HG02973 (cell line): ENCODE measurements around the gene GZMH.
"Not testable (repeated sequence)": the region's sequence is repeated elsewhere in the genome, so short reads cannot be mapped to it uniquely, and the experiment has no call there.

Experiments
- ATAC-seq: cut with Tn5 transposase; IDR thresholded peaks from one replicate; pipeline ENCODE4 v1.9.1; 2021; ENCODE audit warnings: moderate library complexity; ENCODE audit not compliant: unreplicated experiment

Gene GZMH

DNA sequence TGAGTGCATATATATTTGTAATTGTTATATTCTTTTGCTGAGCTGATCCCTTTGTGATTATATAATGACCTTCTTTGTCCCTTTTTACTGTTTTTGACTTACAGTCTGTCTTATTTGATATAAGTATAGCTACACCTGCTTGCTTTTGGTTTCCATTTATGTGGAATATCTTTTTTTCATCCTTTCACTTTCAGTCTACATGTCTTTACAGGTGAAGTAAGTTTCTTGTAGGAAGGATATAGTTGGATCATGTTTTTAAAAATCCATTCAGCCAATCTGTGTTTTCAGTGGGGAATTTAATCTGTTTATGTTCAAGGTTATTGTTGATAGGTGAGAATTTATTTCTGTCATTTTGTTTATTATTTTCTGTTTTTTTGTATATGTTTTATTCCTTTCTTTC lies 12.1 kb downstream of the GZMH start:
- no peak for ATAC-seq

DNA sequence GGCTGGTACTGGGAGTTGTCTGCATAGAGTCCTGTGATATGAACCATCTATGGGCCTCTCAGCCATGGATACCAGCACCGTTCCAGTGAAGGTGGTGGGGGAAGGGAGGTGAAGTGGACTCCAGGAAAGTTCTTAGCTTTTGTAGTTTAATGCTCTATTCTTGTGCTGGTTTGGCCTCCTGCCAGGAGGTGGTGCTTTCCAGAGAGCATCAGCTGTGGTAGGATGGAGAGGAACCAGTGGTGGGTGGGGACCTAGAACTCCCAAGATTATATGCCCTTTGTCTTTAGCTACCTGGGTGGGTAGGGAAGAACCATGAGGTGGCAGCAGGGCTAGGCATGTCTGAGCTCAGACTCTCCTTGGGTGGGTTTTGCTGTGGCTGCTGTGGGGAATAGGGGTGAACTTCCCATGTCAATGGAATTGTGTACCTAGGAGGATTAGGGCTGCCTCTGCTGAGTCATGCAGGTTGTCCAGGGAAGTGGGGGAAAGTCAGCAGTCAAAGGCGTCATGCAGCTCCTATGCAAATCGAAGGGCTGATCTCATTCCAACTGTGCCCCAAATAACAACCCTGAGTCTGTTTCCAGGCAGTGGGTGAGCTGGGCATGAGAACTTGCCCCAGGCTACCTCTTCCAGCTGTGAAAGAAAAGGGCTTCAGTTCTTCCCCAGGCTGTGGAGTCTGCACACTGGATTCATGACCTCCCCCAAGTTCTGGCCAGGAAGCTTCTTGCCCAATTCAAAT lies 14.2 kb downstream of the GZMH start:
- ATAC-seq, result no peak

DNA sequence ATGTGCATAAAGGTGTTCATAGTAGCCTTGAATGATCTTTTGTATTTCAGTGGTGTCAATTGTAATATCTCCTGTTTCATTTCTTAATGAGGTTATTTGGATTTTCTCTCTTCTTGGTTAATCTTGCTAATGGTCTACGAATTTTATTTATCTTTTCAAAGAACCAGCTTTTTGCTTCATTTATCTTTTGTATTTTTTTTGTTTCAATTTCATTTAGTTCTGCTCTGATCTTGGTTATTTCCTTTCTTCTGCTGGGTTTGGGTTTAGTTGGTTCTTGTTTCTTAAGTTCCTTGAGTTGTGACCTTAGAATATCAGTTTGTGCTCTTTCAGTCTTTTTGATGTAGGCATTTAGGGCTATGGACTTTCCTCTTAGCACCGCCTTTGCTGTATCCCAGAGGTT lies 18.5 kb downstream of the GZMH start:
- ATAC-seq, result not testable (repeated sequence)

DNA sequence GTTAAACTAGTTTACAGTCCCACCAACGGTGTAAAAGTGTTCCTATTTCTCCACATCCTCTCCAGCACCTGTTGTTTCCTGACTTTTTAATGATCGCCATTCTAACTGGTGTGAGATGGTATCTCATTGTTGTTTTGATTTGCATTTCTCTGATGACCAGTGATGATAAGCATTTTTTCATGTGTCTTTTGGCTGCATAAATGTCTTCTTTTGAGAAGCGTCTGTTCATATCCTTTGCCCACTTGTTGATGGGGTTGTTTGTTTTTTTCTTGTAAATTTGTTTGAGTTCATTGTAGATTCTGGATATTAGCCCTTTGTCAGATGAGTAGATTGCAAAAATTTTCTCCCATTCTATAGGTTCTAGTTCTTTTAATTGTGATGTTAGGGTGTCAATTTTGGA lies 25.1 kb downstream of the GZMH start:
- ATAC-seq, result not testable (repeated sequence)

DNA sequence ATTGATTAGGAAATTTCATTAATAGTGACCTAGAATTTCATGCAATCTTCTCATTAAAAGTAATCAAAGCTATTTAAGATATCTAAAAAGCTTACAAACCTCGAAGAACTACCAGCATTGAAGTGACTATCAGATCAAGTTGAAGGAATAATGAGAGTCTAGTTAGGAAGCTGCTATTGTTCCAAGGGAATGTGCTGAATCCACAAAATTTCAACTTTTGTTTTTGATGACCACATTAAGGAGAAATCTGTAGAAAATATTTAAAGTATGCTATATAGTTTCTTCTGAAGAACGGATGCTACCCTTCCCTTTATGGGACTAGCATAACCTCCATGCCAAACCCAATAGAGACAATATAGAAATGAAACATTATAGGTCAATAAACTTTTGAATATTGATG lies 30.9 kb downstream of the GZMH start:
- ATAC-seq, result no peak

DNA sequence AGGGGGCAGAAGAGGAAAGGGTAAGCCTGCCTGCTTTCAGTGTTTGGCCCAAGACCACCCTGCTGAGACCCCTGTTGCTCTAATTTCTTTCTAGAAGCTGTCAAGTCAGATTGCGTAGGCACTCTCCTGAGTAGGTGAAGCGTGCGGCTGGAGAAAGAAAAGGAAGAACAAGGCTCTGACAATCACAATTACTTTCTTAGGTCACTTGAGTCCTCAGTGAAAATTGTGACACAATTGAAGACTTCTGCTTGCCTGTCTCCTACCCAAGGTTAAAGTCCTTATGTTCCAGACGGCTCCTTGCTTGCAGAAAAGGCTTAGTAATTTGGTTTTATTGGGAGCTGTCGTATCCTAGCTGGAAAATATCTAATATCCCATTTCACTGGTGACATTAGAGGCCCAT lies 32.7 kb downstream of the GZMH start:
- ATAC-seq, result no peak

DNA sequence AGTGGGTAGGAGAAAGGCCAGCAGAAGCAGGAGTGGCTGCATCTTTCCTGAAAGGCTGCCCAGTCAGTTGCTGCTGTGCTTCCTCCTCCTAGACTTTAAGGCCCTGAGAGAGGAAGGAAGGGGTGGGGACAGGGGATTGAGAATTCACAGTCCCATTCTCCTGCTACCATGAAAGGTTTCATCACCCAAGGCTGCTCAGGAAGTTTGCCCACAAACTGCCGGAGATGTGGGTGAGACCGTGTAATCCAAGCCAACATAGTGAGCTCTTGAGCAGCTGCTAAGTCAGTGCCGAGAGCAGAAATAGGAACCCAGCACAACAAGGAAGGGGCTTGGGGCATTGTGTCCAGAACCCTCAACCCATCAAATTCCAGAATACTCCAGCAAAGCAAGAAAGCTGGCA lies 33.3 kb downstream of the GZMH start, which contains the start of gene CTSG:
CTSG (minus strand) TSS at position 69 of the 400 bp plus-strand sequence; CDS start at position 42, 27 bp downstream.
- no peak for ATAC-seq

DNA sequence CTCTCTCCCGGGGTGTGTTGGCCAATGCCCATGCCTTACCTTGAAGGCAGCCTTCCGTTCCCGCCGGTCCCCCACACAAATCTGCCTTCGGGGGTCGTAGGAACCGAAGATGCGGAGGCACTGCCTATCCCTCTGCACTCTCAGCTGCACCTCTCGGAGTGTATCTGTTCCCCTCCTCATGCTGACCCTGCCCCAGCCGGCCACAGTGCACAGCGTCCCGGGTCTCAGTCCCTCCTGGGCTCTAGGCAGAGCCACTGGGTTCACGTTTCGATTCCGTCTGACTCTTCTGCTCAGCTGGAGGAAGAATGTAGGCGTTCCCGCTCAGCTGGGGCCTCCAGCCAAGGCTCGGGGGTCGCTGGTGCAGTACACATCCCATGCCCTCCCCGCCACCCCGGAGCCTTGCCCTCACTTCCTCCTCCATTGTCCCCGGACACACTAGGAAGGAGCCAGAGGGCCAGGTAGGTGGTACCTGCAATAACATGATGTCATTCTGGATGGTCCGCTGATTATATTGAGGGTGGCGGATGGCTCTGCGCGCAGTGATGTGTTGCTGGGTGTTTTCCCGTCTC lies 35.2 kb downstream of the GZMH start:
- no peak for ATAC-seq

DNA sequence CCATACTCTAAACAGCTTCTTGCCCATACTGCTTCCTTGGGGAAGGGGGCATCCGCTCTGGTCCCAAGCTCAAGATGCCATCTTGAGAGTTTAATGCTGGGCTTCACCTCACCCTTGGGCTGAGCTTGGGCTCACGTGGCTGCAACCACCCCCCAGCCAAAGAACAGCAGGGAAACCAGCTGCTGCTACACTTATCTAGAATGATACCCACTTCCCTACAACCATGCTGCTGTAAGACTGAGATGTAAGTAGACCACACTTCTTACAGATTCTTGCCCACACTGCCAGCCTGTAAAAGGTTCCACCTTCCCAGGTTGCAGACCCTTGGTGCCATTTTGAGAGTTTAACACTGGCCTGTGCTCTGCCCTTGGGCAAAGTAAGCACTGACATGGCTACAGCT lies 43.2 kb downstream of the GZMH start:
- no peak for ATAC-seq

DNA sequence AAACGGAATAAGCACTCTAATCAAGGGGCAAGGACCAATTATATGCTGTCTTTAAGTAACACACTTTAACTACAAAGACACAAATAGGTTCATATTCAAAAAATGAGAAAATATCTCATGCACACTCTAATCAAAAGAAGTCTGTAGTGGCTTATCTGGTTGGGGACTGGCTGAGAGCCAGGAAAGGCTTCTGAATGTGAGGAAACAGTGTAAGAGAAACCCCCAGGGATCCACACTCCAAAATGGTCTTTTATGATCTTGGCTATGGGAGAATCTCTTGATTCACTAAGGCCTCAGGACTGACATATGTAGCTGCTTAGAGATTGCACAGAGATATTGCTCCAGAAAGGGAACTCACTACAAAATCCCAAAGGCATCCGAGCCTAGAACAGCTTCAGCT lies 43.7 kb downstream of the GZMH start:
- no peak for ATAC-seq

DNA sequence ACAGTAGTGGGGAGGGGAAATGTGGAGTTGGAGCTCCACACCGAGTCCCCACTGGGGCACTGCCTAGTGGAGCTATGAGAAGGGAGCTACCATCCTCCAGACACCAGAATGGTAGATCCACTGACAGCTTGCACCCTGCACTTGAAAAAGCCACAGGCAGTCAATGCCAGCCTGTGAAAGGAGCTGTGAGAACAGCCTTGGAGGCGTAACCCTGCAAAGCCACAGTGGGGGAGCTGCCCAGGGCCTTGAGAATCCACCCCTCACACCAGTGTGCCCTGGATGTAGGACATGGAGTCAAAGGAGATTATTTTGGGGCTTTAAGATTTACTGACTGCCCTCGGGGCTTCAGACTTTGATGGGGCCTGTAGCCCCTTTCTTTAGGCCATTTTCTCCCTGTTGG lies 46.0 kb downstream of the GZMH start:
- no peak for ATAC-seq

DNA sequence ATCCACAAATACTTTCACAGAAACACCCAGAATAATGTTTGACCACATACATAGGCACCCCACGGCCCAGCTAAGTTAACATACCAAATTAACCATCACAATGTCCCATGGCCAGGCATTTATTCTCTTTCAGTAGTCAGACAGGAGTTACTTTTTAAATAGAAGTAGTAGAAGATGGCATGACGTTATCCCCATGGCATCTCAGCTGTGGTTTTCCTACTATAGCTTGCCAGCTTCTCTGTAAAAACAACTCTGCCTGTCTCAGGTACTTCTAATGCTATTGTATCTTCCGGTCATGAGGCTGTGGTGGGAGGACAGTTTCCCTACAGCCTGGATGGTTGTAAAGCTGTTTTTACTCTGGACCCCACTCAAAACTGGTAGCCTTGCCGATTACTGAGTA lies 52.7 kb downstream of the GZMH start:
- ATAC-seq, result no peak
